ENCODE results near the gene SORCS2. TPM values are rescaled to one million over a fixed set of nuclear protein-coding genes. Genes with fewer than 3 reads are reported as not detected.

The SORCS2 gene
- polyA plus RNA-seq, 1 of the 3 experiments (the other 2 are of a cell fraction) = 1.6 TPM

DNA sequence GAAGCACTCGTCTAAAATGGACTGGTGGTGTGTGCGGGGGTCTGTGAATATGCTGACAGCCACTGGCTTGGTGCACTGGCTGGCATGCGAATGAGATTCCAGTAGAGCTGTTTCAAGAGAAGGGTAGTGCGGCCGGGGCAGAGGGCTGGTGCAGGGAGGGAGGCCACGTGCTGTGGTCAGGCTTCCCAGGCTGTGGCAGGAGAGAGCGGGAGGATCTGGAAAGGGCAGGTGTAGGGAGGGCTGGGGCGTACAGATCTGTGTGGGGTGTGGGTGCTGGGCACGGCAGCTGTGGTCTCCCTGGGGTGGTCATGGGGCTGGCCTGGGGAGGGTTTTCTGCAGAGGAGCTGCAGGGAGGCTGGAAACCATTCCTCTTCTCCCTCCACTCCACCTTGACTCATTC is 30.2 kb downstream of the SORCS2 start:
- H3K4me3 ChIP-seq (ENCODE audit: low read depth in 2 of 2, low read length in 1 of 2) = no peak overlapping the region
- POLR2A ChIA-PET = no interaction called here

More for the DNA sequence above, 30.2 kb downstream of the SORCS2 start:
- no peak overlapping the region for H3K27ac ChIP-seq (ENCODE audit: low read depth in 2 of 2, low read length in 1 of 2)
- no peak for DNase-seq
- no peak overlapping the region for H3K4me2 ChIP-seq
- no peaks in the 10 kb centered on the region for H3K9me3 ChIP-seq
- no peaks in the 10 kb centered on the region; the same call in 1 of the 2 replicates for H3K27me3 ChIP-seq (ENCODE audit: insufficient read depth)
- no peak overlapping the region for H3K9ac ChIP-seq
- no peak overlapping the region for H2AFZ ChIP-seq (ENCODE audit: low read depth)
- H3K36me3 ChIP-seq (replicated peaks in 1 of 2; ENCODE audit: control insufficient read depth in 1 of 2, insufficient read depth in 2 of 2, low read length in 1 of 2) = no peaks in the 10 kb centered on the region
- H3K9me2 ChIP-seq = no peaks in the 10 kb centered on the region
- H3K79me2 ChIP-seq (ENCODE audit: insufficient read depth) = no peaks in the 10 kb centered on the region
- H3F3A ChIP-seq (replicated peaks; ENCODE audit: insufficient read depth) = no peaks in the 10 kb centered on the region
- 83% methylated on average over 9 of the region's 9 CpGs for WGBS (ENCODE audit: low lambda C conversion rate)
- CTCF ChIA-PET = interaction anchor here (2.9 kb wide), 1 partner anchor 31 kb away, joined by 12 read pairs; no protein-coding TSS in a partner anchor
- H4K20me1 ChIP-seq (ENCODE audit: insufficient read depth) = no peaks in the 10 kb centered on the region
- H3K4me1 ChIP-seq (ENCODE audit: control insufficient read depth in 1 of 2, insufficient read depth in 2 of 2, low read depth in 1 of 2, low read length in 1 of 2) = peaks cover 0 to 39% of the 10 kb centered on the region in 2 experiments; a peak in 1 of 4 replicates
- TF ChIP-seq GATA2 (CRISPR knock-in tag; IDR thresholded peaks at IDR 0.05) (no peak), TEAD4 (IDR thresholded peaks at IDR 0.05; ENCODE audit: borderline replicate concordance, insufficient read depth) (no peak), NRF1 (IDR thresholded peaks at IDR 0.05; ENCODE audit: low read depth, low read length) (no peak), EP300 (IDR thresholded peaks at IDR 0.05; ENCODE audit: borderline replicate concordance in 1 of 2, low read depth in 1 of 2, low read length in 1 of 2) (no peak), GABPA (IDR thresholded peaks at IDR 0.05; ENCODE audit: low read depth) (no peak), MXI1 (IDR thresholded peaks at IDR 0.05; ENCODE audit: low read depth, low read length) (no peak), FOXJ3 (CRISPR knock-in tag; IDR thresholded peaks at IDR 0.05) (no peak), YY1 (IDR thresholded peaks at IDR 0.05; ENCODE audit: low read depth) (no peak), POLR2AphosphoS5 (IDR thresholded peaks at IDR 0.05; ENCODE audit: low read depth, low read length) (no peak), CHD2 (IDR thresholded peaks at IDR 0.05; ENCODE audit: low read length, partially characterized antibody) (no peak), RFX5 (IDR thresholded peaks at IDR 0.05; ENCODE audit: low read length) (no peak), SMC3 (IDR thresholded peaks at IDR 0.05; ENCODE audit: low read depth, low read length) (no peak), JUND (IDR thresholded peaks at IDR 0.05) (no peak), RAD21 (IDR thresholded peaks at IDR 0.05; ENCODE audit: low read length) (no peak)
- TF ChIP-seq, protein P1, sequence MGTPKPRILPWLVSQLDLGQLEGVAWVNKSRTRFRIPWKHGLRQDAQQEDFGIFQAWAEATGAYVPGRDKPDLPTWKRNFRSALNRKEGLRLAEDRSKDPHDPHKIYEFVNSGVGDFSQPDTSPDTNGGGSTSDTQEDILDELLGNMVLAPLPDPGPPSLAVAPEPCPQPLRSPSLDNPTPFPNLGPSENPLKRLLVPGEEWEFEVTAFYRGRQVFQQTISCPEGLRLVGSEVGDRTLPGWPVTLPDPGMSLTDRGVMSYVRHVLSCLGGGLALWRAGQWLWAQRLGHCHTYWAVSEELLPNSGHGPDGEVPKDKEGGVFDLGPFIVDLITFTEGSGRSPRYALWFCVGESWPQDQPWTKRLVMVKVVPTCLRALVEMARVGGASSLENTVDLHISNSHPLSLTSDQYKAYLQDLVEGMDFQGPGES (IDR thresholded peaks at IDR 0.05; ENCODE audit: low read depth, low read length) = no peak
- TF ChIP-seq, protein P2, sequence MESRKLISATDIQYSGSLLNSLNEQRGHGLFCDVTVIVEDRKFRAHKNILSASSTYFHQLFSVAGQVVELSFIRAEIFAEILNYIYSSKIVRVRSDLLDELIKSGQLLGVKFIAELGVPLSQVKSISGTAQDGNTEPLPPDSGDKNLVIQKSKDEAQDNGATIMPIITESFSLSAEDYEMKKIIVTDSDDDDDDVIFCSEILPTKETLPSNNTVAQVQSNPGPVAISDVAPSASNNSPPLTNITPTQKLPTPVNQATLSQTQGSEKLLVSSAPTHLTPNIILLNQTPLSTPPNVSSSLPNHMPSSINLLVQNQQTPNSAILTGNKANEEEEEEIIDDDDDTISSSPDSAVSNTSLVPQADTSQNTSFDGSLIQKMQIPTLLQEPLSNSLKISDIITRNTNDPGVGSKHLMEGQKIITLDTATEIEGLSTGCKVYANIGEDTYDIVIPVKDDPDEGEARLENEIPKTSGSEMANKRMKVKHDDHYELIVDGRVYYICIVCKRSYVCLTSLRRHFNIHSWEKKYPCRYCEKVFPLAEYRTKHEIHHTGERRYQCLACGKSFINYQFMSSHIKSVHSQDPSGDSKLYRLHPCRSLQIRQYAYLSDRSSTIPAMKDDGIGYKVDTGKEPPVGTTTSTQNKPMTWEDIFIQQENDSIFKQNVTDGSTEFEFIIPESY (IDR thresholded peaks at IDR 0.05; ENCODE audit: borderline replicate concordance, low read depth) = no peak
- TF ChIP-seq, protein P3, sequence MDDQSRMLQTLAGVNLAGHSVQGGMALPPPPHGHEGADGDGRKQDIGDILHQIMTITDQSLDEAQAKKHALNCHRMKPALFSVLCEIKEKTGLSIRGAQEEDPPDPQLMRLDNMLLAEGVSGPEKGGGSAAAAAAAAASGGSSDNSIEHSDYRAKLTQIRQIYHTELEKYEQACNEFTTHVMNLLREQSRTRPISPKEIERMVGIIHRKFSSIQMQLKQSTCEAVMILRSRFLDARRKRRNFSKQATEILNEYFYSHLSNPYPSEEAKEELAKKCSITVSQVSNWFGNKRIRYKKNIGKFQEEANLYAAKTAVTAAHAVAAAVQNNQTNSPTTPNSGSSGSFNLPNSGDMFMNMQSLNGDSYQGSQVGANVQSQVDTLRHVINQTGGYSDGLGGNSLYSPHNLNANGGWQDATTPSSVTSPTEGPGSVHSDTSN (IDR thresholded peaks at IDR 0.05) = no peak
- TF ChIP-seq, protein P4, sequence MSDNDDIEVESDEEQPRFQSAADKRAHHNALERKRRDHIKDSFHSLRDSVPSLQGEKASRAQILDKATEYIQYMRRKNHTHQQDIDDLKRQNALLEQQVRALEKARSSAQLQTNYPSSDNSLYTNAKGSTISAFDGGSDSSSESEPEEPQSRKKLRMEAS (IDR thresholded peaks at IDR 0.05; ENCODE audit: low read depth) = no peak
- TF ChIP-seq, protein P5, sequence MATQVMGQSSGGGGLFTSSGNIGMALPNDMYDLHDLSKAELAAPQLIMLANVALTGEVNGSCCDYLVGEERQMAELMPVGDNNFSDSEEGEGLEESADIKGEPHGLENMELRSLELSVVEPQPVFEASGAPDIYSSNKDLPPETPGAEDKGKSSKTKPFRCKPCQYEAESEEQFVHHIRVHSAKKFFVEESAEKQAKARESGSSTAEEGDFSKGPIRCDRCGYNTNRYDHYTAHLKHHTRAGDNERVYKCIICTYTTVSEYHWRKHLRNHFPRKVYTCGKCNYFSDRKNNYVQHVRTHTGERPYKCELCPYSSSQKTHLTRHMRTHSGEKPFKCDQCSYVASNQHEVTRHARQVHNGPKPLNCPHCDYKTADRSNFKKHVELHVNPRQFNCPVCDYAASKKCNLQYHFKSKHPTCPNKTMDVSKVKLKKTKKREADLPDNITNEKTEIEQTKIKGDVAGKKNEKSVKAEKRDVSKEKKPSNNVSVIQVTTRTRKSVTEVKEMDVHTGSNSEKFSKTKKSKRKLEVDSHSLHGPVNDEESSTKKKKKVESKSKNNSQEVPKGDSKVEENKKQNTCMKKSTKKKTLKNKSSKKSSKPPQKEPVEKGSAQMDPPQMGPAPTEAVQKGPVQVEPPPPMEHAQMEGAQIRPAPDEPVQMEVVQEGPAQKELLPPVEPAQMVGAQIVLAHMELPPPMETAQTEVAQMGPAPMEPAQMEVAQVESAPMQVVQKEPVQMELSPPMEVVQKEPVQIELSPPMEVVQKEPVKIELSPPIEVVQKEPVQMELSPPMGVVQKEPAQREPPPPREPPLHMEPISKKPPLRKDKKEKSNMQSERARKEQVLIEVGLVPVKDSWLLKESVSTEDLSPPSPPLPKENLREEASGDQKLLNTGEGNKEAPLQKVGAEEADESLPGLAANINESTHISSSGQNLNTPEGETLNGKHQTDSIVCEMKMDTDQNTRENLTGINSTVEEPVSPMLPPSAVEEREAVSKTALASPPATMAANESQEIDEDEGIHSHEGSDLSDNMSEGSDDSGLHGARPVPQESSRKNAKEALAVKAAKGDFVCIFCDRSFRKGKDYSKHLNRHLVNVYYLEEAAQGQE (IDR thresholded peaks at IDR 0.05; ENCODE audit: low read depth, low read length) = no peak

Data from SK-N-SH (cell line).